Tracheal epithelial cell (primary cell): ENCODE data around the gene ZBTB8B. TPM values are rescaled to one million over a fixed set of nuclear protein-coding genes. Genes with fewer than 3 reads are reported as not detected.

Experiments
- total RNA-seq: library from RNA; depleted of rRNA; stranded (reverse); fragments of >200 nt; gene quantifications from 2 replicates; pipeline ENCODE4 v1.2.1, GENCODE V29; 2014

Gene ZBTB8B
- not detected in 2 replicates for total RNA-seq

DNA sequence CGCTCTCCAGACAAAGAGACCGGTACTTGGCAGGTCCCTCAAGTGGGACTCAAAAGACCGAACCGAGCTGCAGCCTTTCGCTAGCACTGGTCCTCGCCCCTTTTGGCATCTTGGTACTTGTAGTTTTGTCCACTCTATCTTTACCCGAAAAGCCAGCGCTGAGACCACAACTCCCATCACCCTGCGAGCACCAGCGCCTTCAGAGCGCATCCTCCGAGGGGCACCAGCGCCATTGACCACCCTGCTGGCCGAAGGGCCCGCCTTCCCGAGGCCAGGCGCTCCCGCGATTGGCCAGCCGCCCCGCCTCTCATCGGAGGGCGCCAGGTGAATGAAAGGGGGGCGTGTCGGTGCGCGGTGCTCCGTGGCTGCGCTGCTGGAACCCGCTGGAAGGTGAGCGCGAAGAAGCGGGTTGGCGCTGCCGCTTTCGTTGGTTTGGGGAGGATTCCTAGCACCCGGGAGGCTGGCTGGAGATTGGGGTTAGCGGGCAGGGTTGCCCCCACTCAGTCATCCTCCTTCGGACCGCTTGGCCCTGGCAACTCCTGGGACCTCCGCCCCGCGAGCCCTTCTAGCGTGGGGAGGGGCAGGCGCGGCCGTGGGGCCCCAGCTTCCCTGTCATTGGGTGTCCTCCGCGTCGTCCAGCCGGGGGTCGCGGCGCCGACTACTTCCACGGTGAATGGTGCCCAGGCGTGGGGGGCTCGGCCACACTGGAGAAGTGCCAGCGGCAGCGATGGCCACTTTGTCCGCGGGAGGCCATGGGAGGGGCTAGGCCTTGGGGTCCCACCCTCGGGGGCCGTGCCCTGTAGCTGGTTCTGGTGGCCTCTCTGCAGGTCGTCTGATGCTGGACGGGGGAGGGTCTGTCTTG, at the start of gene ZBTB8B:
Gene ZBTB8B (plus strand): TSS at position 357 of the 862 bp plus-strand sequence. CDS start 5,553 bp downstream, outside the sequence.

Other genes starting within 250 kb of the ZBTB8B start
- gene TMEM234, start 242.7 kb upstream of the ZBTB8B start, total RNA-seq: 5.3 and 9.4 TPM in 2 replicates
- gene EIF3I, start 242.7 kb upstream of the ZBTB8B start, total RNA-seq: 401 and 468 TPM in 2 replicates
- gene FAM167B, start 217.8 kb upstream of the ZBTB8B start, total RNA-seq: not detected in 2 replicates
- gene LCK, start 213.8 kb upstream of the ZBTB8B start, total RNA-seq: 0.24 TPM in 1 of 2 replicates, not detected in the other
- 69.9 and 72.5 TPM in 2 replicates for gene HDAC1, start 173.0 kb upstream of the ZBTB8B start, total RNA-seq
- 4.5 and 31.3 TPM in 2 replicates for gene MARCKSL1, start 128.8 kb upstream of the ZBTB8B start, total RNA-seq
- gene FAM229A, start 102.6 kb upstream of the ZBTB8B start, total RNA-seq: 0.48 TPM in 1 of 2 replicates, not detected in the other
- not detected in 2 replicates for gene TSSK3, start 102.5 kb upstream of the ZBTB8B start, total RNA-seq
- 42.0 and 46.7 TPM in 2 replicates for gene BSDC1, start 70.6 kb upstream of the ZBTB8B start, total RNA-seq
- 6.7 and 10.4 TPM in 2 replicates for gene ZBTB8A, start 74.4 kb downstream of the ZBTB8B start, total RNA-seq
- gene ZBTB8OS, start 185.5 kb downstream of the ZBTB8B start, total RNA-seq: 20.5 and 32.6 TPM in 2 replicates
- gene RBBP4, start 186.1 kb downstream of the ZBTB8B start, total RNA-seq: 99.5 and 138 TPM in 2 replicates
- gene SYNC, start 237.7 kb downstream of the ZBTB8B start, total RNA-seq: 8.3 and 18.8 TPM in 2 replicates